ENCODE results near the gene MAGED2. TPM values are rescaled to one million over a fixed set of nuclear protein-coding genes. Genes with fewer than 3 reads are reported as not detected.

Gene MAGED2
- total RNA-seq, 1 donor from 2014 or later, result 410 TPM

DNA sequence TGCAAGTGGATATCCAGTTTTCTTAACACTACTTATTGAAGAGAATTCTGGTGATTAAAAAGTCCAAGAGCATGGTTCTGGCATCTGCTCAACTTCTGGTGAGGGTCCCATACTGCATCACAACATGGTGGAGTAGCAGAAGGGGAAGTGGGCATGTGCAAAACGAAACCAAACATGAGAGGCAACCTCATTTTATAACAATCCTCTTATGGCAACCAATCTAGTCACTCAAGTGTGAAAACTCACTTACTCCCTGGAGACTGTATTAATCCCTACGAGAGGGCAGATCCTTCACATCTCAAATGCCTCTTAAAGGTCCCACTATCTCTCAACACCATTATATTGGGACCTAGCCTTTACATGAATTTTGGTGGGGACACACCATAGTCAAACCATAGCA lies 57.7 kb downstream of the MAGED2 start:
- DNase-seq (ENCODE audit: low spot score in 2 of 2, unreplicated experiment in 2 of 2), result no peak
- TF ChIP-seq, protein P1, sequence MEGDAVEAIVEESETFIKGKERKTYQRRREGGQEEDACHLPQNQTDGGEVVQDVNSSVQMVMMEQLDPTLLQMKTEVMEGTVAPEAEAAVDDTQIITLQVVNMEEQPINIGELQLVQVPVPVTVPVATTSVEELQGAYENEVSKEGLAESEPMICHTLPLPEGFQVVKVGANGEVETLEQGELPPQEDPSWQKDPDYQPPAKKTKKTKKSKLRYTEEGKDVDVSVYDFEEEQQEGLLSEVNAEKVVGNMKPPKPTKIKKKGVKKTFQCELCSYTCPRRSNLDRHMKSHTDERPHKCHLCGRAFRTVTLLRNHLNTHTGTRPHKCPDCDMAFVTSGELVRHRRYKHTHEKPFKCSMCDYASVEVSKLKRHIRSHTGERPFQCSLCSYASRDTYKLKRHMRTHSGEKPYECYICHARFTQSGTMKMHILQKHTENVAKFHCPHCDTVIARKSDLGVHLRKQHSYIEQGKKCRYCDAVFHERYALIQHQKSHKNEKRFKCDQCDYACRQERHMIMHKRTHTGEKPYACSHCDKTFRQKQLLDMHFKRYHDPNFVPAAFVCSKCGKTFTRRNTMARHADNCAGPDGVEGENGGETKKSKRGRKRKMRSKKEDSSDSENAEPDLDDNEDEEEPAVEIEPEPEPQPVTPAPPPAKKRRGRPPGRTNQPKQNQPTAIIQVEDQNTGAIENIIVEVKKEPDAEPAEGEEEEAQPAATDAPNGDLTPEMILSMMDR (IDR thresholded peaks at IDR 0.05; ENCODE audit: unreplicated experiment), result no peak
- no peaks in the 10 kb centered on the region for H3K4me1 Mint-ChIP-seq
- H3K9me3 Mint-ChIP-seq, result peaks cover 56% of the 10 kb centered on the region
- no peaks in the 10 kb centered on the region for H3K36me3 Mint-ChIP-seq
- peaks cover 2% of the 10 kb centered on the region for H3K27me3 Mint-ChIP-seq (ENCODE audit: low read depth)
- H3K27ac Mint-ChIP-seq, result no peak overlapping the region
- H3K4me3 Mint-ChIP-seq, result no peak overlapping the region

Other genes starting within 250 kb of the MAGED2 start
- 0.25 TPM in 1 of 3 replicates, not detected in the others for gene ITIH6, start 9.5 kb upstream of the MAGED2 start, total RNA-seq
- 174 to 180 TPM (median 177 TPM) in 3 replicates for gene TRO, start 113.1 kb downstream of the MAGED2 start, total RNA-seq
- gene PFKFB1, start 186.4 kb downstream of the MAGED2 start, total RNA-seq, result 0.83 to 1.1 TPM (median 1.1 TPM) in 3 replicates
- gene APEX2, start 192.6 kb downstream of the MAGED2 start, total RNA-seq, result 13.5 to 17.2 TPM (median 15.7 TPM) in 3 replicates
- gene ALAS2, start 223.2 kb downstream of the MAGED2 start, total RNA-seq, result not detected in 3 replicates

Measured in mesothelial cell of epicardium (in vitro differentiated cells).